GM12873 (cell line): ENCODE data around the gene PPME1.

Experiments
- CTCF ChIP-seq: IDR thresholded peaks from 2 replicates; pipeline ENCODE4 v1.5.1; 2012; ENCODE audit warnings: low read depth, mild to moderate bottlenecking, moderate library complexity, low read length, control low read depth; ENCODE audit not compliant: insufficient read depth; ENCODE audit errors: missing control alignments

The PPME1 gene

GRCh38 chr11:74232311-74232950 lies 61.3 kb downstream of the PPME1 start:
- TF ChIP-seq CTCF, result no peak

GRCh38 chr11:74233683-74234082 lies 62.6 kb downstream of the PPME1 start:
- no peak for TF ChIP-seq CTCF

GRCh38 chr11:74235121-74235520 lies 64.0 kb downstream of the PPME1 start:
- TF ChIP-seq CTCF, result no peak

- no peak for TF ChIP-seq CTCF
Observed at GRCh38 chr11:74237541-74237940, 66.5 kb downstream of the PPME1 start.

- no peak for TF ChIP-seq CTCF
Observed at GRCh38 chr11:74238243-74238642, 67.2 kb downstream of the PPME1 start.

GRCh38 chr11:74248469-74248868 lies 77.4 kb downstream of the PPME1 start:
- no peak for TF ChIP-seq CTCF

GRCh38 chr11:74249496-74249895 lies 78.4 kb downstream of the PPME1 start:
- no peak for TF ChIP-seq CTCF
